Left ventricle myocardium inferior (tissue), 1 donor: ENCODE data around the gene FXYD1. TPM values are rescaled to one million over a fixed set of nuclear protein-coding genes. Genes with fewer than 3 reads are reported as not detected.

ENCODE experiments used
- DNase-seq: peaks from one replicate; pipeline ENCODE4 v3.0.0-alpha.2; 2020
- H3K27ac ChIP-seq: fragments of 200-600 bp; replicated peaks from 2 replicates; pipeline ENCODE4 v1.8.0; 2021
- H3K27me3 ChIP-seq: fragments of 200-600 bp; 2 replicates; pipeline ENCODE4 v1.8.0; 2021; ENCODE audit warnings: low read depth
- H3K36me3 ChIP-seq: fragments of 200-600 bp; 2 replicates; pipeline ENCODE4 v1.8.0; 2021
- H3K4me1 ChIP-seq: fragments of 200-600 bp; 2 replicates; pipeline ENCODE4 v1.8.0; 2021
- H3K4me3 ChIP-seq: fragments of 200-600 bp; 2 replicates; pipeline ENCODE4 v1.8.0; 2021; ENCODE audit warnings: mild to moderate bottlenecking, moderate library complexity
- H3K9me3 ChIP-seq: fragments of 200-600 bp; replicated peaks from 2 replicates; pipeline ENCODE4 v1.8.0; 2021
- intact Hi-C: fragments of 100-400 bp; cut with micrococcal nuclease; formaldehyde crosslinking; loops from one replicate; pipeline ENCODE4 v1.11.0; 2022
- total RNA-seq: library from RNA; stranded (reverse); fragmentation: NEBNext Ultra II Directional; extraction: Animal tissue kit (Norgen Biotek cat#: 25700); gene quantifications from one replicate; pipeline ENCODE4 v1.2.1, GENCODE V29; 2021
- TF ChIP-seq, protein P1 (sequence below): fragments of 200-600 bp; IDR thresholded peaks from 2 replicates; pipeline ENCODE4 v1.8.0; 2021; ENCODE audit warnings: antibody characterized with exemption, mild to moderate bottlenecking, borderline replicate concordance
- donor health status: DM: no; HTN: yes; CAD: no; lungs with severe emphysema.

The FXYD1 gene
- total RNA-seq, 1 donor from 2014 or later: 509 TPM

DNA sequence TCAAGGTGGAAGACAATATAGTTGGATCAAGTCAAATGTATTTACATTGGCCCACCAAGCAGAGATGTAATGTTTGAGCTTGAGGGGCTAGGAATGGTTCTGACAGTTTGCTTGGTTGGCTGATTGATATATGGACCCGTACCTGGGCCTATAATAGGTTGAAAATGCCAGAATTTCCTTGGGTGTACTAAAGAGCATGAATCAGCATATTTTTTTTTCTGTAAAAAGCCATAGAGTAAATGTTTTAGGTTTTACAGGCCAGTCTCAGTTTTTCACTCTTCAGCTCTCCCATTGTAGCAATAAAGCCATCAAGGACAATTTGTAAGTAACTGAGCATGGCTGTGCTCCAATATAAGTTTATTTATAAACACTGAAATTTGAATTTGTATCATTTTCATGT, 42.8 kb downstream of the FXYD1 start:
- TF ChIP-seq, protein P1, sequence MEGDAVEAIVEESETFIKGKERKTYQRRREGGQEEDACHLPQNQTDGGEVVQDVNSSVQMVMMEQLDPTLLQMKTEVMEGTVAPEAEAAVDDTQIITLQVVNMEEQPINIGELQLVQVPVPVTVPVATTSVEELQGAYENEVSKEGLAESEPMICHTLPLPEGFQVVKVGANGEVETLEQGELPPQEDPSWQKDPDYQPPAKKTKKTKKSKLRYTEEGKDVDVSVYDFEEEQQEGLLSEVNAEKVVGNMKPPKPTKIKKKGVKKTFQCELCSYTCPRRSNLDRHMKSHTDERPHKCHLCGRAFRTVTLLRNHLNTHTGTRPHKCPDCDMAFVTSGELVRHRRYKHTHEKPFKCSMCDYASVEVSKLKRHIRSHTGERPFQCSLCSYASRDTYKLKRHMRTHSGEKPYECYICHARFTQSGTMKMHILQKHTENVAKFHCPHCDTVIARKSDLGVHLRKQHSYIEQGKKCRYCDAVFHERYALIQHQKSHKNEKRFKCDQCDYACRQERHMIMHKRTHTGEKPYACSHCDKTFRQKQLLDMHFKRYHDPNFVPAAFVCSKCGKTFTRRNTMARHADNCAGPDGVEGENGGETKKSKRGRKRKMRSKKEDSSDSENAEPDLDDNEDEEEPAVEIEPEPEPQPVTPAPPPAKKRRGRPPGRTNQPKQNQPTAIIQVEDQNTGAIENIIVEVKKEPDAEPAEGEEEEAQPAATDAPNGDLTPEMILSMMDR: no peak
- Histone ChIP-seq H3K9me3 (peaks cover 27% of the 10 kb centered on the region), H3K27ac (no peak overlapping the region), H3K36me3 (no peaks in the 10 kb centered on the region), H3K27me3 (peaks cover 16% of the 10 kb centered on the region), H3K4me3 (no peak overlapping the region), H3K4me1 (no peaks in the 10 kb centered on the region)
- intact Hi-C loops: no loop called here
- DNase-seq: no peak

DNA sequence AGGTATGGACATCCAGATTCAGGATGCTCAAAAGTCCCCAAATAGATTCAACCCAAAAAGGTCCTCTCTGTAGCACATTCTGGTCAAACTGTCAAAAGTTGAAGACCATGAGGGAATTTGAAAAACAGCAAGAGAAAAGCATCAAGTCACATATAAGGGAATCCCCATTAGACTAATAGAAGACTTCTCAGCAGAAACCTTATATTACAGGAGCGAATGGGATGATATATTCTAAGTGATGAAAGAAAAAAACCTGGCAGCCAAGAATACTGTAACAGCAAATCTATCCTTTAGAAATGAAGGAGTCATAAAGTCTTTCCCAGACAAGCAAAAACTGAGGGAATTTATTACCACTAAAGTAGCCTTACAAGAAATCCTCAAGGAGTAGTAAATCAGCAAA, 45.6 kb downstream of the FXYD1 start:
- no peaks in the 10 kb centered on the region for H3K36me3 ChIP-seq
- intact Hi-C loops: no loop called here
- DNase-seq: no peak
- H3K27ac ChIP-seq: no peak overlapping the region
- TF ChIP-seq, protein P1: no peak
- no peaks in the 10 kb centered on the region for H3K4me1 ChIP-seq
- H3K9me3 ChIP-seq: peaks cover 27% of the 10 kb centered on the region
- H3K27me3 ChIP-seq: peaks cover 12% of the 10 kb centered on the region
- H3K4me3 ChIP-seq: no peak overlapping the region

DNA sequence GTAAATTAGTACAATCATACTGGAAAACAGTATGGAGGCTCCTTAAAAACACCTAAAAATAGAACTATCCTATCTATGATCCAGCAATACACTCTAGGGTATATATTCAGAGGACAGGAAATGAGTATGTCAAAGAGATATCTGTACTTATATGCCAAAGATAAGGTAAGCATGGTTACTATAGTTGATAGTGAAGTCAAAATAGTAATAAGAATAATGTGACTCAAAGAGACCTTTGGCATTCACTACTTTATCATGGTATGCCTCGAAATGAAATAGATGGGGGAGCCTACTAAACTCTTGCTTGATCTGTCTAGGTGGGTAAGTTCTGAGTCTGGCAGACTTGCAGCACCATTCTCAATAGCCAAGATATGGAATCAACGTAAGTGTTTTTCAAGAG, 46.3 kb downstream of the FXYD1 start:
- intact Hi-C loops: no loop called here
- peaks cover 9% of the 10 kb centered on the region for H3K27me3 ChIP-seq
- TF ChIP-seq, protein P1: no peak
- DNase-seq: no peak
- peaks cover 27% of the 10 kb centered on the region for H3K9me3 ChIP-seq
- H3K4me3 ChIP-seq: no peak overlapping the region
- no peak overlapping the region for H3K27ac ChIP-seq
- no peaks in the 10 kb centered on the region for H3K36me3 ChIP-seq
- H3K4me1 ChIP-seq: no peaks in the 10 kb centered on the region

Other genes with a start within 250 kb of the FXYD1 start
- gene ZNF30, start 211.9 kb upstream of the FXYD1 start, total RNA-seq: 2.5 TPM
- 3.2 TPM for gene ZNF792, start 174.6 kb upstream of the FXYD1 start, total RNA-seq
- 26.2 TPM for gene GRAMD1A, start 138.5 kb upstream of the FXYD1 start, total RNA-seq
- gene SCN1B, start 108.4 kb upstream of the FXYD1 start, total RNA-seq: 52.8 TPM
- 3.4 TPM for gene HPN, start 97.1 kb upstream of the FXYD1 start, total RNA-seq
- gene FXYD3, start 23.0 kb upstream of the FXYD1 start, total RNA-seq: 1.1 TPM
- gene LGI4, start 3.8 kb upstream of the FXYD1 start, total RNA-seq: 8.4 TPM
- not detected for gene FXYD7, start 4.4 kb downstream of the FXYD1 start, total RNA-seq
- 23.4 TPM for gene FXYD5, start 15.9 kb downstream of the FXYD1 start, total RNA-seq
- gene FAM187B, start 89.9 kb downstream of the FXYD1 start, total RNA-seq: not detected
- gene LSR, start 110.2 kb downstream of the FXYD1 start, total RNA-seq: 4.5 TPM
- gene USF2, start 130.1 kb downstream of the FXYD1 start, total RNA-seq: 147 TPM
- gene HAMP, start 143.7 kb downstream of the FXYD1 start, total RNA-seq: not detected
- gene MAG, start 153.3 kb downstream of the FXYD1 start, total RNA-seq: not detected
- not detected for gene CD22, start 190.4 kb downstream of the FXYD1 start, total RNA-seq
- not detected for gene FFAR1, start 209.1 kb downstream of the FXYD1 start, total RNA-seq
- not detected for gene FFAR3, start 219.6 kb downstream of the FXYD1 start, total RNA-seq
- not detected for gene GPR42, start 232.2 kb downstream of the FXYD1 start, total RNA-seq